Natural killer cell (primary cell): ENCODE results near the gene TMEM132A. TPM values are rescaled to one million over a fixed set of nuclear protein-coding genes. Genes with fewer than 3 reads are reported as not detected.

Experiments
- ATAC-seq, 3 donors: fragments of 150-1000 bp in 2 of 3; fragments of 200-7000 bp in 1 of 3; cut with Tn5 transposase; 1 replicate in 1 of 3; 2 replicates in 2 of 3; pipeline ENCODE4 v1.10.0; 2021; ENCODE audit warnings: mild to moderate bottlenecking in 2 of 3, moderate library complexity in 2 of 3
- DNase-seq, 2 donors: peaks; one replicate each; pipeline versions ENCODE4 v3.0.0 to v3.0.0-alpha.2; 2013 to 2021; ENCODE audit warnings: mixed read lengths in 1 of 2
- H3K27ac ChIP-seq: one replicate; pipeline ENCODE4 v1.5.1; 2013; ENCODE audit warnings: mild to moderate bottlenecking, low read length
- H3K27me3 ChIP-seq: one replicate; pipeline ENCODE4 v1.6.1; 2013; ENCODE audit warnings: low read length; ENCODE audit not compliant: control insufficient read depth, insufficient read depth
- H3K36me3 ChIP-seq: one replicate; pipeline ENCODE4 v1.6.1; 2013; ENCODE audit warnings: low read length; ENCODE audit not compliant: control insufficient read depth, insufficient read depth
- H3K4me1 ChIP-seq: one replicate; pipeline ENCODE4 v1.6.1; 2013; ENCODE audit warnings: low read length; ENCODE audit not compliant: control insufficient read depth, insufficient read depth
- H3K4me3 ChIP-seq: one replicate; pipeline ENCODE4 v1.5.1; 2013; ENCODE audit warnings: low read length
- H3K9me3 ChIP-seq: one replicate; pipeline ENCODE4 v1.6.1; 2013; ENCODE audit warnings: low read length; ENCODE audit not compliant: control insufficient read depth, insufficient read depth
- H3K27ac Mint-ChIP-seq, 2 donors: one replicate each; pipeline ENCODE4 v1.8.0; 2022; ENCODE audit warnings: mild to moderate bottlenecking in 2 of 2, mixed read lengths in 2 of 2, moderate library complexity in 1 of 2
- H3K27me3 Mint-ChIP-seq, 2 donors: one replicate each; pipeline ENCODE4 v1.8.0; 2022; ENCODE audit warnings: low read depth in 2 of 2, mixed read lengths in 2 of 2
- H3K36me3 Mint-ChIP-seq: one replicate; pipeline ENCODE4 v1.8.0; 2022; ENCODE audit warnings: mixed read lengths
- H3K4me1 Mint-ChIP-seq, 2 donors: one replicate each; pipeline ENCODE4 v1.8.0; 2022; ENCODE audit warnings: mixed read lengths in 2 of 2
- H3K4me3 Mint-ChIP-seq: one replicate; pipeline ENCODE4 v1.8.0; 2022; ENCODE audit warnings: mild to moderate bottlenecking, moderate library complexity, mixed read lengths
- H3K9me3 Mint-ChIP-seq, 2 donors: one replicate each; pipeline ENCODE4 v1.8.0; 2022; ENCODE audit warnings: mixed read lengths in 2 of 2
- CTCF ChIP-seq: fragments of 200-600 bp; IDR thresholded peaks from one replicate; pipeline ENCODE4 v1.8.0; 2022; ENCODE audit warnings: antibody characterized with exemption
- WGBS: methylation state at CpG from one replicate; pipeline ENCODE4 v1.1.7; 2013; ENCODE audit warnings: missing lambda C conversion rate; ENCODE audit not compliant: insufficient coverage; 5-methylcytosine and 5-hydroxymethylcytosine counted together
- intact Hi-C: fragments of 100-400 bp; cut with micrococcal nuclease; formaldehyde crosslinking; loops from one replicate; pipeline ENCODE4 v1.14.2; 2022
- total RNA-seq, 4 donors: library from RNA; stranded (reverse); fragments of 120-200 nt in 1 of 4; gene quantifications; one replicate each; pipeline versions ENCODE4 v1.2.3 to v1.2.4, GENCODE V29; 2013 to 2022

TMEM132A gene
- total RNA-seq, 3 donors from 2014 or later (not counting 1 experiment from before 2014, with no cell fraction given): not detected

- TF ChIP-seq CTCF: no peak
- no peaks in the 10 kb centered on the region for H3K9me3 Mint-ChIP-seq
- Histone ChIP-seq H3K27ac (no peak overlapping the region), H3K4me3 (no peak overlapping the region), H3K4me1 (peaks cover 25% of the 10 kb centered on the region), H3K36me3 (peaks cover 48% of the 10 kb centered on the region), H3K9me3 (no peaks in the 10 kb centered on the region), H3K27me3 (no peaks in the 10 kb centered on the region)
- no peaks in the 10 kb centered on the region for H3K27me3 Mint-ChIP-seq
- no peak for ATAC-seq
- DNase-seq: no peak
- no peak overlapping the region for H3K4me3 Mint-ChIP-seq
- WGBS: 92% methylated on average over 11 of the region's 11 CpGs
- H3K36me3 Mint-ChIP-seq: peaks cover 11% of the 10 kb centered on the region
- H3K27ac Mint-ChIP-seq: no peak overlapping the region
- H3K4me1 Mint-ChIP-seq: peaks cover 38 to 42% of the 10 kb centered on the region in 2 donors
- intact Hi-C loops: no loop called here
Measured at GRCh38 chr11:60902625-60903024, 21.6 kb upstream of the TMEM132A start.

DNA sequence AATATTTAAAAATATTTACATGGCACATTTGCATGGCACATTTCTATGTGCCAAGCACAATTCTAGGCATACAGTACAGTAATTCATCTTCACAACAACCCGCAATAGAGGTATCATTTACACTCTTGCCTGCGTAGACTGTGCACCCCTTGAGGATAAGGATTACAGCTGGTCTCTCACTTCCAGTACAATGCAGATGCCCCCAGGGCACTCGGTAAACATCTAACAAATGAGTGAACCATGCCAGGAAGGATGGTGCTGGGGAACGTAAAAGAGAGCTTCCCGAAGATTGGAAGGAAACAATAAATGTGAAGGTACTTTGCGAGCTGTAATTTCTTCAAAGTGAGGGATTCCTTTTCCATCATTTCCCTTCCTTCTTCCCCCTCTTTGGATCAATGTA, 19.2 kb upstream of the TMEM132A start:
- no peaks in the 10 kb centered on the region for H3K9me3 Mint-ChIP-seq
- peaks cover 38 to 42% of the 10 kb centered on the region in 2 donors for H3K4me1 Mint-ChIP-seq

DNA sequence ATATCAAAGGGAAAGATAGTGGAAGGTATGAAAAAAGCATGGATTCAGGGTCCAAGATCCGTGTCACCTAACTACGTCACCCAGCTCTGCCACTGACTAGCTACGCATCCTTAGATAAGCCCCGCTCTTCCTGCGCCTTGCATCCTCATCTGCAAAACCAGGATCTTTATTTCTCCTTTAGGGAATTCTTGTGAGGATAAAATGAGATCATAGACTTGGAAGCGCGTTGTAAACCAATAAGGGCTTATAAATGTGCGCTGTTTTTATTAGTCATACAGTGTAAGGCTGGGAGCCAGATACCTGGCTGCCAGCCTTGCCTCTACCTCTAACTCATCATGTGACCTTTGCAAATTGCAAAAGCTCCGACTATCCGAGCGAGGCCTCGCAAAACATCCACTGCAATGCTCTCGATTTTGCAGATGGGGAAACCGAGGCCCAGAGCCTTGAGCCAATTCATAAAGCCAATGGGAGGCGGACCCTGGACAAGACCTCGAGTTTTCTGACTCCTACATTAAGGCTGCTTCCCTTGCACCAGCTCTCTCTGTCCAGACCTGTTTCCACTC, 18.6 kb upstream of the TMEM132A start:
- peak overlapping the region; percentile 94 to 96 for H3K27ac Mint-ChIP-seq
- Histone ChIP-seq H3K27ac (peak overlapping the region; percentile 36), H3K9me3 (no peaks in the 10 kb centered on the region), H3K36me3 (peaks cover 21% of the 10 kb centered on the region), H3K4me3 (peak overlapping the region; percentile 56), H3K4me1 (peaks cover 29% of the 10 kb centered on the region), H3K27me3 (no peaks in the 10 kb centered on the region)
- ATAC-seq (no peak), DNase-seq (peak in 1 of 2 donors; percentile 54)
- peaks cover 0 to 4% of the 10 kb centered on the region in 2 donors for H3K27me3 Mint-ChIP-seq
- H3K4me1 Mint-ChIP-seq: peaks cover 38 to 43% of the 10 kb centered on the region in 2 donors
- intact Hi-C loops: loop anchor here (1.0 to 2.0 kb wide), 2 partner anchors 10 to 255 kb away; partner anchors contain the start of gene VPS37C
- H3K4me3 Mint-ChIP-seq: peak overlapping the region; percentile 96
- no peaks in the 10 kb centered on the region for H3K9me3 Mint-ChIP-seq
- no peaks in the 10 kb centered on the region for H3K36me3 Mint-ChIP-seq
- WGBS: 10% methylated on average over 15 of the region's 16 CpGs
- TF ChIP-seq CTCF: no peak

More for the DNA sequence above, 19.2 kb upstream of the TMEM132A start:
- Mint-ChIP-seq H3K27me3 (peaks cover 0 to 4% of the 10 kb centered on the region in 2 donors), H3K27ac (peak overlapping the region; percentile 94 to 96), H3K4me3 (peak overlapping the region; percentile 96), H3K36me3 (no peaks in the 10 kb centered on the region)
- no peaks in the 10 kb centered on the region for H3K27me3 ChIP-seq
- no peak overlapping the region for H3K4me3 ChIP-seq
- peaks cover 26% of the 10 kb centered on the region for H3K36me3 ChIP-seq
- 44% methylated on average over 5 of the region's 6 CpGs for WGBS
- no peak for ATAC-seq
- DNase-seq: no peak
- intact Hi-C loops: no loop called here
- H3K9me3 ChIP-seq: no peaks in the 10 kb centered on the region
- peaks cover 28% of the 10 kb centered on the region for H3K4me1 ChIP-seq
- H3K27ac ChIP-seq: no peak overlapping the region
- TF ChIP-seq CTCF: no peak
